ENCODE data around the gene C2orf92.
"Not testable (repeated sequence)": the region's sequence is repeated elsewhere in the genome, so short reads cannot be mapped to it uniquely, and the experiment has no call there.

C2orf92 gene

DNA sequence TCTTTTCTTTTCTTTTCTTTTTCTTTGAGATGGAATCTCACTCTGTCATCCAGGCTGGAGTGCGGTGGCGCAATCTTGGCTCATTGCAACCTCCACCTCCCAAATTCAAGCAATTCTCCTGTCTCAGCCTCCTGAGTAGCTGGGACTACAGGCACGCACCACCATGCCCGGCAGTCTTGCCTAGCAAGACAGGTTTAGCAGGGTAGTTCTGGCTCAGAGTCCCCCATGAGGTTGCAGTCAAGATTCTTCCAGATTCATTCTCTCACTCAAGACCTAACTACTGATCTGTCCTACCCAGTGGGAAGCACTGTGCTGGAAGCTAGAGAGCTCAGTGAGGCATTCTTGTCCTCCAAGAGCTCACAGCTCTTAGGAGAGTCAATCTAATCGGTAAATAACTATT lies 26.2 kb downstream of the C2orf92 start:
- DNase-seq = no peak

DNA sequence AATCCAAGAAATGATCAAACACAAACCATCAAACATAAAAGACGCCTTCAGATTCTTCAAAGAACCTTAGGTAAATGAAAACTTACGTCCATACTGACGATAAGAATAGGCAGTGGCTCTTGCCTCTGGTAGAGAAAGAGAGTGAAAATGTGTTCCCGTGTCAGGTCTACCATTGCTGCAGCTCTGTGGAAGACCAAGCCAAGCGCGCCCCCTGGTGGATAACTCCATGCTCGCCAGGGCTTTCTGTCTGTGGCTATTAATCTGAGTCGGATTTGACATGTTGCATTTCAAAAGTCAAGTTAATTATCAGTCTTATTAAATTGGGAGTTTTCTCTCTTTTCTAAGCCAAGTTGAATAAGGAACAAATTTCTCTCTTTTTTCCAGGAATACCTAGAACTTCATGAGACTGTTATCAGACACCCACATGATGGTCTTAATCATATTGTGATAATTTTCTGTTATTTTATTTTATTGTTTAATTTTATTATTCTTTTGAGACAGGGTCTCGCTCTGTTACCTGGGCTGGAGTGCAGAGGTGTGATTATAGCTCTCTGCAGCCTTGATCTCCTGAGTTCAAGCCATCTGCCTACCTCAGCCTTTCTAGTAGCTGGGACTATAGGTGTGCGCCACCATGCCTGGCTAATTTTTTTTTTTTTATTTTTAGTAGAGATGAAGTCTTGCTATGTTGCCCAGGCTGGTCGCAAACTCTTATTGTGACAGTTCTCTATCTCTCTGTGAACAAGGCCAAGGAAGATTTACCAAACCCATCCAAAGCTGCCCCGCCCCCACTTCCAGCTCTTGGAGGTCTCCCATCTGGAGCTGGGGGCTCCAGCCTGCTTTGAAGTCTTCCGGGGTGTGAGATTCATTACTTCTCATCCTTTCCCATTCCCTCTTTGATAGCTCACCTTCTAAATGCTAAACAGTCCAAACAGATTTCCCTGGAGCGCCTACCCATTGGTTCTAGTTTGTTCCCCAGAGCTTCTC lies 28.0 kb downstream of the C2orf92 start:
- peak; percentile 97 for DNase-seq

DNA sequence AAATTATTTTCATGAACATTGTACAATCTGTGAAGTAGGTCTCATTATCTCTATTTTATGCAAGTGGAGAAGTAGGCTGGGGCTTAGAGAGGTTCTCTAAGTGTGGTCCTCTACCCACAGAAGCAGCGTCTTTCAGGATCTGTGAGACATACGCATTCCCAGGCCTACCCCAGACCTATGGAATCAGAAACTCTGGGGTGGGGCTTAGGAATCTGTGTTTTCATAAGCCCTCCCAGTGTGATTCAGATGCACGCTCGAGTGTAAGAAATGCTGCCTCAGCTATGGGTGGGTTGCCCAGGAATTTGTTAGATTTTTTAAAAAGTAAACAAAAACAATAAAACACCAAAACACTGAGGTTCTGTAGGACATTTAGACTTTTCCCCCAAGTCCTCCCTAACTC lies 29.0 kb downstream of the C2orf92 start:
- DNase-seq = no peak

DNA sequence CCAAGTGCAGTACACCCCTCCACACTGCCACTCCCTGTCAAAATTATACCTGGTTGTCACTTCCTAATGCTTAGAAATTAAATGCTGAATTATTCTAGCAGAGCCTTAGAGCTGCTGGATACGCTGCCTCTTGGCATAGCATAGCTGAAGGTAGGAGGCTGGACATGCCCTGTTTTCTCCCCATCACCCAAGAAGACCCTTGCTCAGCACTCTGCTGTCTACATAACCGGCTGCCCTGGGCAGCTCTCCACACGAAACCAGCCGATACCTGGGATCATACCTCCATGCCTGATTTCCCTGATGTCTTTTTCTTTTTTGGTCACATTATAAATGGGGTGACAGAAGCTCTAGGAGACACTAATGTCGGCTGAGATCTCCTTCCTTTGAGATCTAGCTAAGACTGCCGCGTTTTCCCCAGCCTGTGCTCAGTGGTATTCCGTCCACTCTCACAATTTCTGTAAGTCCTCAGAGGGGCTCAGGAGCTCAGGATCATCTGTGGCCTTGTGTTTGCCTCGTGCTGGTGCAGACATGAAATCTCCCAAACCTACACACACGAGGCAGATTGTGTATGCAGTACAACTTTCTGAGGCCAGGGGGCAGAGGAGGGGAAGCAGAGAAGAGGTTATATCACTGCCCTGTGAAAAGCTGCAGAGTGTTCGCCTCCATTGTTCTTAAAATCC lies 30.4 kb downstream of the C2orf92 start:
- DNase-seq = peak; percentile 79

DNA sequence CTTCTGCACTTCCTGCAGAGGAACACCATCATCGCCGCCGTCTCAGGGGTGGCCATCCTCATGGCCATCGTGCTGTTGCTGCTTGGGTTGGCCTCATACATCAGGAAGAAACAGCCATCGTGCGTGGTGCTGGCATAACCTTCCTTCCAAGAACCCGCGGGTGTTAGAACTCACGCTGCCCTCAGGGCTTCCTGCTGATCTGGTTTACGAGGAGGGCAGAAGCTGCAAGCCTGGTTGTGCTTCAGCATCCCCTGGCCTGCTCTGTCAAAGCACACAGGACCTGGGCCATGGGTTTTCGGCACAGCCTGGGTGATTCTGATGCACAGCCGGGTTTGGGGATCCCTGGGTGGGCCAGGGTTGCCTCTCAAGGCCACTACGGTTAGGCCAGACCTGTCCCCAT lies 31.7 kb downstream of the C2orf92 start:
- DNase-seq = no peak

DNA sequence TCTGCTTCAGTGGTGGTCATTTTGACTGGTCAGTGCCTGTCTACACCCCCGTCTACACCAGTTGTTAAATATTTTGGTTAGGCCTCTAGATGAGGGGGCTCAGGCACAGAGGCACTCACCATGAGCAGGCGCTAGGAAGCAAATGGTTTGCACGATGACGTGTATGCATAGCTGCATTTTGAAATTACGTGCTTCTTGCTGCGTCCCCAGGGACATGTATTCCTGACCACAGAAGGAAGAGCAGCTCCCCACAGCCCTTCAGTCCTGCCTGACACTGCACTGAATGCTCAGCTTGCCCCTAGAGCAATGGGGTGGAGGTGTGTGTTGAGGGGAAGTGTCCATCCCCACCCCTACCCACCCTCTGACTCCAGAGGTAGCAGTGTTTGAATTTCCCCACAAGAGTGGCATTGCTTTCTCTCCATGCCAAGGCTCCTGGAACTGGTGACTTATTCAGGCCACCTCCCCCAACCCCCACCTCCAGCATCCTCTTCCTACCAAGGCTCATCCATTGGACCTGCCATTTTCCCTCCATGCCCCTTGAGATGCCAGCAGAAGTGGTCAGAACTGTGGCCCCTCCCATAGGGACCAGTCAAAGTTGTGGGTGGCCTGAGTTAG lies 32.4 kb downstream of the C2orf92 start:
- no peak for DNase-seq

DNA sequence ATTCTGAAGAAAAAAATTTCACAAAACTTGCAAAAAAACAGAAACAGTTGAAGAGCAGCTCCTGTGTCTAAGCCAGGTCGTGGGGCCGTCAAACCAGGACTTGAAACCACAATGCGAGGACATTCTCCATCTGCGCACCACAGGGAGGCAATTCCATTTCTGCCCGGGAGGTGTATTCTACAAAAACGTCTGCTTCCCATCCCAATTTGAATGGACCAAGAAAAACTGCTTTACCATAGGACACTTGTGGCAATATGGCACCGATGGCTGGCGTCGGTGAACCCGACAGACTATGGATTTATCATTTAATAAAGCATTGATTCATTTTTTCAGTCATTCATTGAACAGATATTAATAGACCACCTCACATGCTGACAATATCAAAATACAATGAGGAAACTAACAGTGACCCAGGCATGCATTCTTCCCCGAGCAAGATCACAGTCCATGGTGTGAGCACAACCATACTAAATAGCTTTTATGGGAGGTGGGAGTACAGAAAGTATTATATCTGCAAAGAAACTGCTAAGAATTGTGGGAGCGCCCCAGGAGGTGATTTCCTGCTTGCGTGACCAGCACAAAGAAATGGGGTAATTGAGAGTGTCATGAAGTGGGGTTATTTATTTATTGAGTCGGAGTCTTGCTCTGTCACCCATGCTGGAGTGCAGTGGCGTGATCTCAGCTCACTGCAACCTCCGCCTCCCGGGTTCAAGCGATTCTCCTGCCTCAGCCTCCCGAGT lies 33.4 kb downstream of the C2orf92 start:
- DNase-seq = no peak

DNA sequence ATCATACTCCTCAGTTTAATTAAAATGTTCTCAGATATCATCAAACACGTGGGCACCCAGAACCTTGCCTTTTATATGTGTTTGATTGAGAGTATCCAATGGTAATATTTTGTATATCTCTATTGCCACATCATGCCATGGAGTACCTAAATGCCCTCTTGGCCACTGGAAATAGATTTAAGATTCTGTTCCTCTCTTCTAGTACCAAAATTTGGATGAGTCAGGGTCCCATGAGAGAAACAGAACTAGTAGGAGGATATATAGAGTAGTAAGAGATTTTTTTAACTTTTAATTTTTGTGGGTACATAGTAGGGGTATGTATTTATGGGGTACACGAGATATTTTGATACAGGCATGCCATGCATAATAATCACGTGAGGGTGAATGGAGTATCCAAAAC lies 34.2 kb downstream of the C2orf92 start:
- DNase-seq = no peak

DNA sequence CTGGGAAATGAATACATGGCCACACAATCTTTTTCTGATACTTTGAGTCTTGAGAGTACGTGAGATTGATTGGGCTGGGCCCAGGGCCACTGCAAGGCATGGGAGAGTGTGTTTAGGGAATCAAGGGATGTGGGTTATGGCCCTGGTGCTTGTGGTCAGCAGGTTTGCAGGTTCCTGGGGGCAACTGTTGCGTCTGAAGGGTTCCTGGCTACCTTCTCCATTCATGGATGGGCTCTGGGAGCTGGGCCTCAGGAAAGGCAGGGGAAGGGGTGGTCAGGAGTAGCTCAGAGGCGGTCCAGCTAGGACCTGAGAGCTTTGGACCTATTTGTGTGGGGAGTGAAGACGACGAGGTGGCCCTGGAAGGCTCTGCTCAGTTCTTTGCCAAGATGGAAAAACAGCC lies 35.5 kb downstream of the C2orf92 start:
- DNase-seq = no peak

DNA sequence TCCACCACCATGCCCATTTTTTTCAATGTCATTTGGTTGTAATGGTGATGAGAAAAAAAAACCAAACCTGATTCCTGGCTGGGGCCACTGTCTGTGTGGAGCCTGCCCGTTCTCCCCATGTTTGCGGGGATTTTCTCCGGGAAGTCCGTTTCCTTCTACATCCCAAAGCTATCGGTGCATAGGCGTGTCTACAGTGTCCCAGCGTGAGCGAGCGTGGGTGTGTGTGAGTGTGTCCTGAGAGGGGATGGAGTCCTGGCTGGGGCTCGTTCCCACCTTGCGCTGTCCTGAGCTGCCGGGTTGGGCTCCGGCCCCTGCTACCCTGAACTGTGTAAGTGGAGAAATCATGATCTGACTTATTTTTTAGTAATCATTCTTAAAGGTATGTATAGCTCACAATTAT lies 36.6 kb downstream of the C2orf92 start:
- no peak for DNase-seq

DNA sequence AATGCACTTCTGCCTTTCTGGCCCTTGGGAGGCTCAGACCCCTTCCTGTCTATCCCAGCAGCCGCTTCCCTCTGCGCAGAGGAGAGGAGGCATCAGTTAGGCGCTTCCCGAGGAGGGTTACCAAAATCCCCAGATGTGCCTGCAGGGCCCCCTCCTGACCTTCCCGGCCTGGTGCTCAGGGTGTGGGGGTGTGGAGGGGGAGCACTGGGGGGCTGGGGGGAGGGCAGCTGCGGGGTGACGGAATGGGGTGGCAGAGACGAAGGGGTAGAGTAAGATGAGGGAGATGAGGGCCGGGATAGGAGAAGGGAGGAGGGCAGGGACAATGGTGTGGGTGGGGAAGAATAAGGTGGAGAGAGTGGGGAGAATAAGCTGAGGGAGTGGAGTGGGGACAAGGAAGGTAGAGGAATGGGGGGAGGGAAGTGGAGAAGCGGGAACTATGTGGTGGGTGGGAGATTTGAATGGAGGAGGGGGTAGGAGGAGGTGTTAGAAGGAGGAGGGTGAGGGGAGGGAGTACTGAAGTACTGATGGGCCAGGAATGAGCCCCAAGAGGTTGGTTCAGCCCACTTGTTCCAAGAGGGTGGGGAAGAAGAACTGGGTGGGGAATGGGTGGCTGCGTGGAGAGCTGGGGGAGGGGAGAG lies 37.3 kb downstream of the C2orf92 start:
- DNase-seq = no peak

DNA sequence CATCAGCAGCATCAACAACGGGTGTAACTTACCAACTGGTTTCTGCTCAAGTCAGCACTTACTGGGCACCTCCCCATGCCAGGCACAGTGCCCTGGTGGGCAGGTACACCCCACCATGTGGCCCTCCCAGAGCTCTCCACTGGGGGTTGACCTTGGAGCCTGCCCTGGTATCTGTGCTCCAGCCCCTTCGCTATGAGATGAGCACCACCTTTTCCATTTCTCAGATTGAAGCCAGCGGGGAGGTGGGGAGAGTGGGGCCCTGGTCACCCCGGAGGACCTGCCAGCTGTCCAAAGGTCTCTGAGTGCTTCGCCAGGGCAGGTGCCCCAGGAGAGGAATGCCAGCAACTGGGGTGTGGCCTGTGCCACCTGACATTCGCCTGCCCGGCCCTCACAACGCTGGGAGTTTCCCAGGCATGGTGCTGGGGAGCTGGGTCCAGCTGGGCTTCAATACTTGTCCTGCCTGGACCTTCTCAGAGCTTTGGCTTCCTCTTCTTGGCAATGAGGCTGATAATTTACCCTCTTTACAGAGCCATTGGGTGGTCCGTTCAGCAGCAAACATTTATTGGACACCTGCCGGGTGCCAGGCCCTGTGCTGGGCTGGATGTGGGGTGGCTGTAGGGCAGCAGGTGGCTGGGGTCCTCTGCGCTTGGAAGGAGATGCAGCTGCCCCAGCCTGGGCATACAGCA lies 38.0 kb downstream of the C2orf92 start:
- DNase-seq = no peak

DNA sequence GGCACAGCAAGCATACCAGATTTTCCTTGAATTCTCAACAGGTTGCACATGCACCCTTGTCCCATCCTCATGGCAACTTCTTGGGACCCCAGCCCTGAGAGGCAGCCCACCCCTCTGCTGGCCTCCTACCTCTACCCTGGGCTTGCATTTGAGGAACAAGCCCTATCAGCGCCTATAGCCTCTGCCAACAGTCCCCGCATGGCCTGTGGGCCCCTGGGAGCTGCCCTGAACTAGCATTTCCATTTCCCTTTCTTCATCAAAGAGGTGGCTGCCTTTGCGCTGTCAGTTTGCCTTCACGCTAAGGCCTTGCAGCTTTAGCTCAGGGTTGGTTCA lies 38.5 kb downstream of the C2orf92 start:
- DNase-seq = no peak

DNA sequence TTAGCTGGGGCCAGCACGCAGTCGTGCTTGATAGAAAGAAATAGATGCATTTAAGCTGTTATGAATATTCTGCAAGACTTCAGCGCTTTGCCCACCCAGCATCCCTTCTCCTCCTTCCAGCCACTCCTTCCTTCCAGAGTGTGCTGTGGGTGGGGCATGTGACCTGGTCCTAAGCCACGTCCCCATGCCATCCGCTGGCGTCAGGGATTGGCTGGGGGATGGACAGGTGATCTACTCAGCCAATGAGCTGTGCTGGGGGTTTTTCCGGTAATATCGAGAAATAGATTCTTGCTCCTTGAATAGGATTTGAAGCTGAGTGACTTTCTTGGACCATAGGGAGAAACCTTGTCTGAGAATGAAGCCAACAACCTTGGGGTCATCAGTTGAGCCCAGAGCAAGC lies 39.1 kb downstream of the C2orf92 start:
- no peak for DNase-seq

DNA sequence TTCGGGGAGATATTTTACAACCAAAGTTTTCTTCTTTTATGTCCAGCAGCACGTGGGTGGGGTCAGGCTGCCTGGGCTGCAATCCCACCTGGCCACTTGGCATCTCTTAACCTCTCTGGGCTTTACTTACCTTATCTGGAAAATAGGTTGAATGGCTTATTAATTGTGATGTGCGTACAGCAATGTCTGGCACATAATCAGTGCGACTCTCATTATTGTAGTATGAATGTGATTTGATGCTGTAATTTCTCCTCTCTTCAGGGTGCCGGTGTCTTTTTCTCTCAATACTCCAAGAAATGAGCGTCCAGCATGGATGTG lies 41.8 kb downstream of the C2orf92 start:
- no peak for DNase-seq

DNA sequence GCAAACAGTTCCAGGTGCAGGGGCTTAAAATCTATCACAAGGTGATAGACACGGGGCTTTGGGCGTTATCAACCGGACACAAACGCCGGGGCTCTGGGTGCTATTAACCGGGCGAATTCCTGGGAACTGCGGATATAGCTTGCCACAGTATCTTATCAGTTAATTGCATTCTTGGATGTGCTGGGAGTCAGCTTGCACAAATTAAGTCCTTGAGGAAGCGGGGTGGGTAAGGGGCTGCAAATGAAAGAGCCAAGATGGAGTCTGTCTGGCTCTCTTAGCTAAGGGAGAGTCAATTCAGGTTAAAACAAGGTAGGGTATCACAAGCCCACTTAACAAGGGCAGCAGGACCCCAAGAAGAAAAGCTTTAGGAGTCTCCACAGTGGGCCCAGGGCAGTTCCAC lies 42.7 kb downstream of the C2orf92 start:
- not testable (repeated sequence) for DNase-seq

DNA sequence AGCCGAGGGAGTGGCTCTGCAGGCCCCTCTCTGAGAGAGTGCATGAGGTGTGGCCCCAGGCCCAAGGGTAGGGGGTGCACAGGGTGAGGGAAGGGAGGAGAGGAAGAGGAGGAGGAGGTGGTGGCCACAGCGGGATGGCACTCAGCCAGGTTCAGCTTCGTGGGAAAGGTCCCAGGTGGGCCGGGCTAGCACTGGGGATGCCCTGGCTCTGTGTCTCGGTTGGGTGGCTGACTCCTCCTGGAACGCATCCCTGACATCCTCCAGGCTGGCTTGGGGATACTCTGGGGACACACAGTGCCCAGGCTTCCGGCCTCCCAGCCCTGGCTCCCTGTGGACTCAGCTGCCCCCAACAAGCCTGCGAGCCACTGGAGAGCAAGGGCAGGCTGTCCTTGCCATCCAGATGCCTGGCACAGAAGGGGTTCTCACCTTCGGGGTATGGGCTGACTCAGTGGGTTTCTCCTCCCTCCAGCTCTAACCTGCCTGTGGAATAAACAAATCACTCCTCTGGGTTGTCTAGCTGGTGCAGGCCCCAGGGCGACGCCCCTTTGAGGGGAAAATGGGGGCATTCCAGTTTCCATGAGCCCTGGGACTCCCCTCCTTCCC lies 43.3 kb downstream of the C2orf92 start:
- DNase-seq = peak; percentile 62

DNA sequence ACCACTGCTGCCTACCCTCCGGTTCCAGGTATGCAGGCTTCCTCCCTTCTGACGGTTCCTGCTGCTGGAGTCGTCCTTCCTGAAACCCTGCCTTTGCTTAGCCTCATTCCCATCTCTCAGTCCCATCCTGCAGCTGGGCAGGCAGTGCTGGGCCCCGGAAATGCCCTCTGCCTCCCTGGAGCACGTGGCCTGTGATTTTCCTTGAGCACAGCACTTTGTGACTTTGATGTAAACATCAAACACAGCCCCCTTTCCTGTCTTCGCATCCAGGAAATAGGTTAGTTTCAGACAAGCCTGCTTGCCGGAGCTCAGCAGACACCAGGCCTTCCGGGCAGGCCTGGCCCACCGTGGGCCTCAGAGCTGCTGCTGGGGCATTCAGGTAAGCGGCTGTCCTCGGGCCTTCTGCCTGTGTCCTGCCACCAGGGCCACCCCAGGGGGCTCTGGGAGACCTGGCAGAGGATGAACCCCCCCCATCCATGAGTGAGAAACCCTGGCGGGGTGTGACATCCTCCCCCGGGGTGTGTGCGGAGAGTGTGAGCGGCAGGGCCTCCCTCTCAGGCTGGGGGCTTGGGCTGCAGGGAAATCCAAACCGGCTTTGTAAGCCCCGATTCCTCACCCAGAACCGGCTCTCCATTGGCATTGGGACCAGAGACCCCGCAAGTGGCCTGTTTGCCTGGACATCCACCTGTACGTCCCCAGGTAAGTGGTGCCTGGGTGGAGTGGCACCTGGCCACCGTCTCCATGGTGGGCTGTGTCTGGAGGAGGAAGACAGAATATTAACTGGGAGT lies 44.0 kb downstream of the C2orf92 start, which contains the start of gene ZAP70:
Gene ZAP70 (plus strand): TSS at position 281 of the 788 bp plus-strand sequence. CDS start 10,461 bp downstream, outside the sequence.
- peak; percentile 71 for DNase-seq

DNA sequence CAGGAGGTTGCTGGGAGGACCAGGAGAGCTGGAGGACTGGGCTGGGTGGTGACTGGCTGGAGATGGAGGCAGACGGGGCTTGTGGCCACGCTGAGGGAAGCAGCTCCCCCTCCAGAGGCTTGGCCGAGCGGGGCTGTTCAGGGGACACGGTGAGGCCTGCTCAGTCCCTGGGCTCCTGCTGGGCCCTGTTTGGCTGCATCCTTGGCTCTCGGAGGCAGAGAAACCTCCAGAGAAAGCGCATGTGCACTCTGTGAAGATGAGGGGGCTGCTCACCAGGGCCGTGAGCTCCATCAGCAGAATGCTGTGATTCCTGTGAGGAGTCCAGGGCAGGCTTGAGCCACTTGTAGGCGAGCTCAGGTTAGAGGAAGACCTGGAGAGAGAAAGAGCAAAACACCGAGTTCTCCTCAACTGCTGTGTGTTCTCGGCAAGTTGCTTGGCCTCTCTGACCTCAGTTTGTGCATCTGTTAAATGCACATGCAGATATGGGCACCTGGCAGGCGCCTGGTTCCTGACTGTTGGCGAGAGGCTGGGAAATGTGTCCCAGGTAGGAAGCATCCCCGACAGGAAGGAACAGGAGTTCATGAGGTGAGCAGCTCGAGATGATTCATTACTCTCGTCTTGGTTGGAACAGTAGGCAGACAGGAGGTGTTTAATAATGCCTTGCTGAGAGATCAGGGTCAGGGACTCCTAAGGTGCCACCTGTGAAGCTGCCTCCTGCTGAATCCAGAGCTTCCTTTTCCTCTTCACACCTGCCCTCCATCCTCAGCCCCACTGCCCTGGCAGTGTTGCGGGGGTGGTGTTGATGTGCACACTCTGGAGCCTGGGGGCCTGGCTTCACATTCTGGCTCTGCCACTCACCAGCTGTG lies 44.8 kb downstream of the C2orf92 start:
- peak; percentile 56 for DNase-seq

All from activated CD4-positive, alpha-beta T cell treated with anti-CD3 and anti-CD28 coated beads for 48 hours (primary cell).